ENCODE measurements around the gene KBTBD3. TPM values are rescaled to one million over a fixed set of nuclear protein-coding genes. Genes with fewer than 3 reads are reported as not detected.
A peak's percentile ranks its signal among the peaks of the same experiment; 100 is the strongest.
"Not testable (repeated sequence)": the region's sequence is repeated elsewhere in the genome, so short reads cannot be mapped to it uniquely, and the experiment has no call there.

Gene KBTBD3
- total RNA-seq, 2 experiments from 2014 or later = 4.8 to 6.4 TPM

DNA sequence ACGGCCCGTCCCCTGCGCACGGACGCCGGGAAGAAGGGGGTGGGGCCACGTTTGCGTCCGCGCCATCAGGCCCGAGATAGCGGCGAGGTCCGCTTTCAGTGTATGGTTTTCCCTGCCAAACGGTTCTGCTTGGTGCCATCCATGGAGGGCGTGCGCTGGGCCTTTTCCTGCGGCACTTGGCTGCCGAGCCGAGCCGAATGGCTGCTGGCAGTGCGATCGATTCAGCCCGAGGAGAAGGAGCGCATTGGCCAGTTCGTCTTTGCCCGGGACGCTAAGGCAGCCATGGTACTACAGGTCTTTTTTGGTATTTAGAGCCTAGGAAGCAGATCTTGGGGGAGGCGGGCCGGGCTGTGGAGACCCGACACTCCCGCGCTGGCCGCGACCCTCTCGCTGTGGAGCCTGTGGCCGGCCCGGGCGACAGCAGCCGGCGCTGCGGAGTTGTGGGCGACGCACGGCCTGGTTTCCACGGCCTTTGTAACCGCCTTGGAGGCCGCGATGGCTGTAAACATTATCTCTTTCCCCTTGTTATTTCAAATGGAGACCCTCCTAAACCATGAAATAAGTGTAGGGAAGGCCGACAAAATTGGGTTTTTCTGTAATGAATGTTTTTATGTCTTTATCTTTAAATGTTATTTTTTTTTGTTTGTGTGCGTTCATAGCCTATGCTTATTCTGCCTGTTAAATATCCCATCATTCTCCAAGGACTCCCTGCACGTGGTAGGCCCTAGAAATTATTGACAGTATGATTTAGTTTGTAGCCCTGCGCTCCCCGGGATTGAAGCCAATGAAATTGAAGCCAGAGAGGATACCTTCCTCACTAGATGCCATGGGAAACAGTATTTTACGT, 685 bp upstream of the KBTBD3 start, which contains the start of gene AASDHPPT:
Gene AASDHPPT (plus strand): TSS at position 54 of the 847 bp plus-strand sequence. CDS start 49 bp downstream, at position 103.
- Mint-ChIP-seq H3K4me1 (peaks cover 46% of the 10 kb centered on the region), H3K27me3 (no peaks in the 10 kb centered on the region), H3K9me3 (no peaks in the 10 kb centered on the region), H3K4me3 (peak within 1 kb of the TSS; percentile 95), H3K36me3 (peaks cover 28% of the 10 kb centered on the region), H3K27ac (peak within 1 kb of the TSS; percentile 94)
- no peak for DNase-seq

DNA sequence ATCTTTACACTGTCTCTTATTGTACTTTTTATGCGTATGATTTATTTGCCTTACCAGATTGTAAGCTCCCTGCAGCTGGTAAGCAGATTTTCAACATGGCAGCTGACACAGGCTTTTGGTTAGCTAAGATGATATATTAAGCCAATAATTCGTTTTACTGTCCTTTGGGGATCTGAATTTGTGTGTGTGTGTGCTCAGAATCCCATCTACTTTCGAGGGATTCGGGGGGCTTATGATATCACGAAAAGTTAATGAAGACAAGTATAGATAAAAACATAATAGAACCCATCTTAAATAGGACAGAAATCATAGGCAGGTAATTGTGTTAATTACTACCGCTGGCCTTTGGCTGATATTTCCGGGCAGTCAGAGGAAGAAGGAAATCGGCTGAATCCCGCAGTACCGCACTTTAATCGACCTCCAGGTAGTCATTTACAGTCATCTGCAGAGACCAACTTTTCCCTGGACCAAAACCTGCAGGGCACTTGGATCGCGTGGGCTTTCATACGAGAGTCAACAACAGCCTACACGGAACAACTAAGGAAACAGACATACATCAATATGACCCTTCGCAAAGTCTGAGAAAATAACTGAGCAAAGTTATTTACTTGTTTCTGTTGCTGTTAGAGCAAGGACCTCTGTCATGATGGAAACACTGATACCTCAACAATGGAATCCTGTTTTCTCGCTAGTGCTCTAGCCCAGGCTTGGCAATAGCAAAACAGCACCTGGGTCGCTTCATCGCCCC, 802 bp downstream of the KBTBD3 start:
- DNase-seq = no peak
- peaks cover 20% of the 10 kb centered on the region for H3K36me3 Mint-ChIP-seq

DNA sequence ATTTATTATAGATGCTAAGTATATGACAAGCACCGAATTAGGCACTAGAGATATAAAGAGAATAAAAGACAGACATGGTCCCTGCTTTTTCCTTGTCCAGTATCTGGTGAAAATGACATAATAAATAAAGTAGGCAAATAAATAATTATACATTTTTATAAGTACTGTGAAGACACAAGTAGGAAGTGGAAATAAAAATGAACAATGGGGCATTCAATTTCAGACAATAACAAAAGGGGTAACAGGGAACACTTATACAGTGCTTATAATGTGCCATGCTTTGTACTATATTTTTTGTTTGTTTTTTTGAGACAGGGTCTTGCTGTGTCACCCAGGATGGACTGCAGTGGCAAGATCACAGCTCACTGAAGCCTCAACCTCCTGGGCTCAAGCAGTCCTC, 4.3 kb downstream of the KBTBD3 start:
- Mint-ChIP-seq H3K36me3 (peaks cover 16% of the 10 kb centered on the region), H3K9me3 (no peaks in the 10 kb centered on the region), H3K27ac (no peak overlapping the region), H3K4me3 (no peak overlapping the region), H3K27me3 (no peaks in the 10 kb centered on the region), H3K4me1 (peaks cover 18% of the 10 kb centered on the region)
- no peak for DNase-seq

More for the DNA sequence above, 802 bp downstream of the KBTBD3 start:
- Mint-ChIP-seq H3K27ac (peak overlapping the region; percentile 92), H3K27me3 (no peaks in the 10 kb centered on the region), H3K9me3 (no peaks in the 10 kb centered on the region), H3K4me3 (peak overlapping the region; percentile 95), H3K4me1 (peaks cover 37% of the 10 kb centered on the region)

DNA sequence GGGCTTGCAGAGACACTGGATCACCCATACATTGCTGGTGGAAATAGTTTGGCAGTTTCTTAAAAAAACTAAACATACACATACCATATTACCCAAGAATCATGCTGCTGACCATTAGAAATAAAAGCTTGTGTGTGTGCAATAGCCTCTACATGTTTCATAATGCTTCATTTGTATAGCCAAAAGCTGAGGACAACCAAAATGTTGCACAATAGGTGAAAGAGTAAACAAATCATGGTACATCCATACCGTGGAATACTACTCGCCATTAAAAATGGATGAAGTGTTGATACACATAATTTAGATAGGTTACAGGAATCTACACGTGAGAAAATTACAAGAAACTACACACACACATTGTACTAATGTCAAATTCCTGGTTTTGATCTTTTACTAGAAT, 6.5 kb downstream of the KBTBD3 start:
- no peak overlapping the region for H3K4me3 Mint-ChIP-seq
- no peaks in the 10 kb centered on the region for H3K9me3 Mint-ChIP-seq
- no peaks in the 10 kb centered on the region for H3K27me3 Mint-ChIP-seq
- no peak overlapping the region for H3K27ac Mint-ChIP-seq
- peaks cover 12% of the 10 kb centered on the region for H3K4me1 Mint-ChIP-seq
- H3K36me3 Mint-ChIP-seq = peaks cover 18% of the 10 kb centered on the region
- no peak for DNase-seq

DNA sequence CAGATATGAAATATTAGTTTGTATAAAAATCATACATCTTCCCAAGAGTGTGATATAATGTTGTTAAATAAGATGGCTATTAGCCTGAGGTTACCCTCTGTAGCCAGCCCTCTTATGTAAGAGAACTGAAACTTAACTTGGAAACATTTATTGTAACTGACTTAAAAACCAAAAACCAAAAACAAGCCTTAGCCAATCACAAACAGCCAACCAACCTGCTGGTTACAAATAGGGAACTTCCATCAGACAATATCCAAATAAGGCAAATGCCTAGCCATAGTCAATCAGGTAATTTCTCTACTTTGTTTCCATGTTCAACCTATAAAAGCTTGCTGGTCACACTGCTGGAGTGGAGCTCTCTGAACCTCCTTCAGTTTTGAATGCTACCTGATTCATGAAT, 14.1 kb downstream of the KBTBD3 start:
- Mint-ChIP-seq H3K4me1 (peaks cover 16% of the 10 kb centered on the region), H3K27ac (no peak overlapping the region), H3K4me3 (no peak overlapping the region), H3K27me3 (no peaks in the 10 kb centered on the region), H3K9me3 (no peaks in the 10 kb centered on the region), H3K36me3 (peaks cover 17% of the 10 kb centered on the region)
- no peak for DNase-seq

DNA sequence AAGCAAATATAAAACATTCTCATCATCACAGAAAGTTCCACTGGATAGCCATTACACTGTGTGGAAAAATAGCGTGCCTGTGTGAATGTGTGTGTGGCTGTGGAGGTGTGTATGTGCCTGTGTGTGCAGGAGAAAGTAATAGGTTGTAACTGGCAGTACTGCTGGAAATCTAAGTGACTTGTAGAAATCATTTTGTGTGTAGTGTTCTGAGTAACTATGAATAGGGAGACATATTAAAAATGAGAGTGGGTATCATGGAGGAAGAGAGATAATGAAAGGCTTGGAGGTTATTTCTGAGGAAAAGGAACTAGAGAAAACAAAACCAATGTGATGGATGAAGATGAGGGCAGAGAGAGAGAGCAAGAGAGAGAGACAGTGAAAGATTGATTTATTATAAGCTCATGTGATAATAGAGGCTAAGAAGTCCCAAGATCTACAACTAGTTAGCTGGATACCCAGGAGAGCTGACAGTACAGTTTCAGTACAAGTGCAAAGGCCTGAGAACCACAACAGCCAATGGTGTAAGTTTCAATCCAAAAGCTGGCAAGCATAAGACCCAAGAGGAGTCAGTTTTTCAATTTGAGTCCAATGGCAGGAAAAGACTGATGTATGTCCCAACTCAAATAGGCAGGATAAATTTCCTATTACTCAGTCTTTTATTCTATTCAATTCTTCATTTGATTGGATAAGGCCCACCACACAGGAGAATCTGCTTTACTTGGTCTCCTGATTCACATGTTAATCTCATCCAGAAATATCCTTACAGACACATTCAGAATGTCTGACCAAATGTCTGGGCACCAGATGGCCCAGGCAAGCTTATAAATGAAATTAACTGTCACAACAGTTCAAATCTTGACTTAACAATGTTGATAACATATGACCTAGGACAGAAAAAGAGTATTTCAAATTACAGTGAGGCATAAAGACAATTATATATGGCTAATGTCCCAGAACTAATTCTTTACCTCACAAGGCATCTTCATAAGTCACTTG, 14.9 kb downstream of the KBTBD3 start:
- H3K4me3 Mint-ChIP-seq = no peak overlapping the region
- peaks cover 16% of the 10 kb centered on the region for H3K4me1 Mint-ChIP-seq
- H3K27ac Mint-ChIP-seq = peak overlapping the region; percentile 36
- no peaks in the 10 kb centered on the region for H3K27me3 Mint-ChIP-seq
- no peak for DNase-seq
- peaks cover 23% of the 10 kb centered on the region for H3K36me3 Mint-ChIP-seq
- H3K9me3 Mint-ChIP-seq = peaks cover 1% of the 10 kb centered on the region

DNA sequence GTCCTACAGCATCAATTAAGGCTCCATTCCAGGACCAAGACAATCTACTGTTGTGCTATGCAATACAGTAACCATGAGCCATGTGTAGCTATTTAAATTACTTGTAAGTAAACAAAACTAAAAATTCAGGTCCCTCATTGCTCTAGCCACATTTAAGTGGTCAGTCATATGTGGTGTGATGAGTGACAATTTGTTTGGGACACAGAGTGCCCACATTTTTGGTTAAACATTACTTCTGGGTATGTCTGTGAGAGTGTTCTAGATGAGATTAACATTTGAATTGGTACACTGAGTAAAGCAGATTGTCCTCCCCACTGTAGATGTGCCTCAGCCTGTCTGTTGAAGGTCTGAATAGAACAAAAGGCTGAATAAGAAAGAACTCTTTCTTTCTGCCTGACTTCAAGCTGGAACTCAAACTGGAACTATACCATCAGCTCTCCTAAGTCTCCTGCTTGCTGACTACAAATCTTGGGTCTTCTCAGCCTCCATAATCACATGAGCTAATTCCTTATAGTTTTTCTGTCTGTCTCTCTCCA, 15.8 kb downstream of the KBTBD3 start:
- Mint-ChIP-seq H3K4me3 (no peak overlapping the region), H3K27me3 (no peaks in the 10 kb centered on the region), H3K4me1 (peaks cover 18% of the 10 kb centered on the region), H3K27ac (no peak overlapping the region), H3K36me3 (peaks cover 23% of the 10 kb centered on the region), H3K9me3 (peaks cover 1% of the 10 kb centered on the region)
- DNase-seq = no peak

DNA sequence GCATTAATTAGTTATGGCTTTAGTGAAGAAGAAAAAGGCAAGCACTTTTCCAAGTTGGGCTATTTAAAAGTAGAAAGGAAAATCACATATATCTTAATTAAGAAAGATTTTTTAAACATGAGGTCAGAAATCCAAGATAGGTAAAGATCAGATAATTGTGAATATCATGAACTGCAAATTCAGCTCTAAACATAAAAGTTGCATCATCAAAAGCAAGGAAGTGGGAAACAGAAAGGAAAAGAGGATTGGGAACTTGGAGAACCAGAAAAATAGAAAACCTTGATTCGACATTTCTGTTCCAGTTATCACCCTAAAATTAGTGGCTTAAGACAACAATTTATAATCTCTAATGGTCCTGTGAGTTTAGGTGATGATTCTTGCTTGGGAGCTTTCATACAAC, 17.5 kb downstream of the KBTBD3 start:
- no peaks in the 10 kb centered on the region for H3K27me3 Mint-ChIP-seq
- peaks cover 18% of the 10 kb centered on the region for H3K36me3 Mint-ChIP-seq
- H3K9me3 Mint-ChIP-seq = peaks cover 1% of the 10 kb centered on the region
- no peak overlapping the region for H3K4me3 Mint-ChIP-seq
- H3K4me1 Mint-ChIP-seq = peaks cover 18% of the 10 kb centered on the region
- no peak overlapping the region for H3K27ac Mint-ChIP-seq
- no peak for DNase-seq

DNA sequence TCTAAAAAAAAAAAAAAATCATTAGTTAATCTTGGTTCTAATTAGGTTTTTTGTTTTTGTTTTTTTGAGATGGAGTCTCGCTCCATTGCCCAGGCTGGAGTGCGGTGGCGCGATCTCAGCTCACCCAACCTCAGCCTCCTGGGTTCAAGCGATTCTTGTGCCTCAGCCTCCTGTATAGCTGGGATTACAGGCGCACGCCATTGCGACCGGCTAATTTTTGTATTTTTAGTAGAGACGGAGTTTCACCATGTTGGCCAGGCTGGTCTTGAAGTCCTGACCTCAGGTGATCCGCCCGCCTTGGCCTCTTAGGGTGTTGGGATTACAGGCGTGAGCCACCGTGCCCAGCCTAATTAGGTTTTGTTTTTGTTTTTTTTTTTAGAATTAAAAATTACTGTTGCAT, 18.8 kb downstream of the KBTBD3 start:
- not testable (repeated sequence) for H3K27me3 Mint-ChIP-seq, DNase-seq, H3K4me3 Mint-ChIP-seq, H3K9me3 Mint-ChIP-seq, H3K27ac Mint-ChIP-seq
- peaks cover 18% of the 10 kb centered on the region for H3K4me1 Mint-ChIP-seq
- peaks cover 13% of the 10 kb centered on the region for H3K36me3 Mint-ChIP-seq

DNA sequence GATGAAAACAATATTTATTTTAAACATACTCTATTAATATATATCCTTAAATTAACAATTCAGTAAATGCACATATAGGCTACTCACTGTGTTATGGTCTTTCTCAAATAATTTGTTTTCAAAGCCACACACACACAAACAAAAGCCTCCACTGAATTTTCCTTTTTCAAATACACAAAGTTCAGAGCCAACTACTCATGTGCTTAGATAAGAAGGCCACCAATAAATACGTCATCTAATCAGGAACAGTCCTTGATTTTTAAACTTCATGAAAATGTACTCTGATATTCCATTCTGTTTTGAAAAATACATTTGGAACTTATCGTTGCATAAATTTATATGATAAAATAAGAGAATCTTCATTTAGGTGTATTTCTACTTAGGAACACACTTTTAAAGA, 26.0 kb downstream of the KBTBD3 start:
- no peaks in the 10 kb centered on the region for H3K27me3 Mint-ChIP-seq
- no peak overlapping the region for H3K4me3 Mint-ChIP-seq
- no peak overlapping the region for H3K27ac Mint-ChIP-seq
- H3K4me1 Mint-ChIP-seq = no peaks in the 10 kb centered on the region
- no peaks in the 10 kb centered on the region for H3K9me3 Mint-ChIP-seq
- no peak for DNase-seq
- no peaks in the 10 kb centered on the region for H3K36me3 Mint-ChIP-seq

DNA sequence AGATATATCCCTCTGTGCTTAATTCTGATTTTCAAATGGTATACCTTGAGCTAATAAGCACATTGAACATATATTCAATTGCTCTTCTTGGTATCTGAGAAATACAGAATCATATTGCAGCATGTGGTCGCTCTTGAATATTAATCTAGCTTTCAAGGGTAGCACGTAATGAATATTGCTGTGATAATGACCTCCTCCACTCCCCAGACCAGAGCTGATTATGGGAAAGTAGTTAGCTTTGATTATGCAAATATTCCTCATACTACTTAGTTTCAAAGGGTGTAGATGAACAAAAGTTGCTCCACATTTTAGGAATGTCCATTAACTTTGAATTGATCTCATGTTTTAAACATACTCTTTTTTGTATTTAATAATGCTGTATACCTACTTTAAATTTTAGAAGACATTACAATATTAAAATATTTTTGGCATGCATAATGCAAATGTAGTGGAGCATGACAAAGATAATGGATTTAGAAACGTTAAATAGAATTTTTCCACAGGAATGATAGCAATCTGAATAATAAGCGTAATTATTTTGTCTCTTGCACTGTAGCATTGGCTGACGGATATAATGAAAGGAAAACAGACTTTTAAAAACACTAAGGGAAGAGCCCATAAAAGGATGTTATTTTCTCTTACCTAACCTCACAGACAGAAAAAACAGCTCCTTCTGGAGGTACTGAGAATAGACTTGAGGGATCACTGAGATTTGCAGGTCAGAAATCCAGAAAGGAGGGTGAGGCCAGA, 27.2 kb downstream of the KBTBD3 start:
- Mint-ChIP-seq H3K4me3 (no peak overlapping the region), H3K4me1 (no peaks in the 10 kb centered on the region), H3K27me3 (no peaks in the 10 kb centered on the region), H3K27ac (no peak overlapping the region), H3K9me3 (no peaks in the 10 kb centered on the region), H3K36me3 (no peaks in the 10 kb centered on the region)
- no peak for DNase-seq

DNA sequence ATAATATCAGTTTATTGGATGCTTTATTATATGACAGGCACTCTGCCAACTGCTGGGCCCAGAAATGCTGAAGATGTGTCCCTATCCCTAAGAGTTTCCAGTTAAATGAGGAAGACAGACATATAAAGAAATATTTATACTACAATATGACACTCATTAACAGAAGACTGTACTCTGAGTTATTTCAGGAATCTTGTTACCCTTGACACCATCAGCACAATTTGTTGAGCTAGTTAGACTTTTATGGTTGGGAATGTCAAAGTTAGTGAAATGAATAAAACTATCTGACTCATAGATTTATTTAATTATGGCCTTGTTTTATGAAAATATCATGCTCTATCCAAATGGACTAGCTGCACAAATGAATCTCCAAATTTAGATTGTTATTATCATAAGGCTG, 29.5 kb downstream of the KBTBD3 start:
- peaks cover 6% of the 10 kb centered on the region for H3K27me3 Mint-ChIP-seq
- H3K9me3 Mint-ChIP-seq = no peaks in the 10 kb centered on the region
- H3K27ac Mint-ChIP-seq = no peak overlapping the region
- DNase-seq = no peak
- no peak overlapping the region for H3K4me3 Mint-ChIP-seq
- H3K36me3 Mint-ChIP-seq = no peaks in the 10 kb centered on the region
- H3K4me1 Mint-ChIP-seq = no peaks in the 10 kb centered on the region

DNA sequence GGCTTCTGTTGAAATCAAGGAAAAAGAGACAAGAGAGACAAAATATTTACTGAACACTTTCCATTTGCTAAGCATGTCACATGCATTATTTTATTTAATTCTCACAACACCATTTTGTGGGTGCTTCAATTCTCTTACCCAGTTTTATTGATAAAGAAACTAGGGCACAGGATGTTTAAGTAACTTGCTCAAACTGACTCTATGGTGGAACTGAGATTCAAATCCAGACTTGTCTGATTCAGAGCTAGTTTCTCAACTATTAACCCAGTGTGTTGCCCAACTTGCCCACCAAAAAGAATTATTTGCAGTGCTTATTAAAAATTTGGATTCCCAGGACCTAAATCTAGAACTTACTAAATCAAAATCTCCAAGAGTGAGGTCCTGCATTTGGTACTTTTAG, 33.6 kb downstream of the KBTBD3 start:
- no peak overlapping the region for H3K4me3 Mint-ChIP-seq
- DNase-seq = no peak
- H3K27me3 Mint-ChIP-seq = peaks cover 17% of the 10 kb centered on the region
- H3K4me1 Mint-ChIP-seq = no peaks in the 10 kb centered on the region
- H3K36me3 Mint-ChIP-seq = no peaks in the 10 kb centered on the region
- H3K27ac Mint-ChIP-seq = no peak overlapping the region
- no peaks in the 10 kb centered on the region for H3K9me3 Mint-ChIP-seq

DNA sequence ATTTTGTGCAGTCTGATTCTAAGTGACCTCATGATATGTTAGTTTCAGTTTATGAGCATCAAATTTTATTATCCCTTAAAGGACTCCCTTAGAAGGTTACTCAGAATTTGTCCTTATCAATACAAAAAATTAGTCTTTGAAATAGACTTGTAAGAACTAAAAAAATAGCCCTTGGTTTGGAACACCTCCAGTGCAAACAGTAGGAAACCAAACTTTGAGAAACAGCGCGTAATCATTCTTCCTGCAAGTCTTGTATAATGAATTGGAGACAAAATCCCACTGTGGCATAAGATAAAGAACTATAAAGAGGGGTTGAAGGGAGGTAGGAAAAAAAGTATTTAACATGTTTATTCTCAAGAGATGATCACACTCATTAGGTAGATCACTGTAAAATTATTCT, 44.3 kb downstream of the KBTBD3 start:
- no peaks in the 10 kb centered on the region for H3K4me1 Mint-ChIP-seq
- peaks cover 53% of the 10 kb centered on the region for H3K27me3 Mint-ChIP-seq
- H3K4me3 Mint-ChIP-seq = no peak overlapping the region
- peaks cover 2% of the 10 kb centered on the region for H3K9me3 Mint-ChIP-seq
- DNase-seq = no peak
- H3K27ac Mint-ChIP-seq = no peak overlapping the region
- H3K36me3 Mint-ChIP-seq = no peaks in the 10 kb centered on the region
